Upper lobe of left lung (tissue), 6 donors: ENCODE data around the gene KCNAB2. TPM values are rescaled to one million over a fixed set of nuclear protein-coding genes. Genes with fewer than 3 reads are reported as not detected.

Source experiments
- ATAC-seq, 2 donors: fragments of 200-7000 bp; cut with Tn5 transposase; one replicate each; pipeline ENCODE4 v1.9.1; 2022; ENCODE audit warnings: mild to moderate bottlenecking in 2 of 2, moderate library complexity in 2 of 2; ENCODE audit not compliant: low FRiP score in 2 of 2
- DNase-seq, 2 donors: peaks; one replicate each; pipeline ENCODE4 v3.0.0-alpha.2; 2019 to 2020
- H3K27ac ChIP-seq, 4 donors: fragments of 200-600 bp; sonication (generic); one replicate each; pipeline ENCODE4 v1.5.1; 2016 to 2019
- H3K27me3 ChIP-seq, 4 donors: fragments of 200-600 bp; sonication (generic); one replicate each; pipeline ENCODE4 v1.5.1; 2017 to 2019
- H3K36me3 ChIP-seq, 4 donors: fragments of 200-600 bp; sonication (generic); one replicate each; pipeline ENCODE4 v1.5.1; 2016 to 2019
- H3K4me1 ChIP-seq, 4 donors: fragments of 200-600 bp; sonication (generic); one replicate each; pipeline ENCODE4 v1.5.1; 2018 to 2019
- H3K4me3 ChIP-seq, 4 donors: fragments of 200-600 bp; sonication (generic); one replicate each; pipeline ENCODE4 v1.5.1; 2017 to 2019; ENCODE audit warnings: mild to moderate bottlenecking in 2 of 4, moderate library complexity in 1 of 4
- H3K9me3 ChIP-seq, 4 donors: fragments of 200-600 bp; sonication (generic); one replicate each; pipeline ENCODE4 v1.5.1; 2018 to 2019
- CTCF ChIP-seq, 6 experiments: fragments of 450-650 bp in 4 of 6; fragments of 200-600 bp in 2 of 6; sonication (generic) in 2 of 6; IDR thresholded peaks; one replicate each; pipeline ENCODE4 v1.5.1; 2016 to 2019; ENCODE audit warnings: antibody characterized with exemption in 6 of 6
- EP300 ChIP-seq, 4 donors: sonication (generic); formaldehyde crosslinking; IDR thresholded peaks; one replicate each; pipeline ENCODE4 v1.5.1; 2017; ENCODE audit warnings: antibody characterized with exemption in 4 of 4, control low read depth in 2 of 4
- POLR2A ChIP-seq, 4 donors: fragments of 450-650 bp; IDR thresholded peaks; one replicate each; pipeline ENCODE4 v1.5.1; 2016 to 2017; ENCODE audit warnings: antibody characterized with exemption in 4 of 4, mild to moderate bottlenecking in 2 of 4
- POLR2AphosphoS5 ChIP-seq, 2 donors: sonication (generic); formaldehyde crosslinking; IDR thresholded peaks; one replicate each; pipeline ENCODE4 v1.5.1; 2017; ENCODE audit warnings: antibody characterized with exemption in 2 of 2
- WGBS, 2 donors: methylation state at CpG; one replicate each; pipeline ENCODE4 v1.1.5; 2017 to 2018; 5-methylcytosine and 5-hydroxymethylcytosine counted together
- total RNA-seq, 6 donors: library from RNA; depleted of rRNA in 4 of 6; stranded (reverse); fragments of >200 nt in 4 of 6; gene quantifications; one replicate each; pipeline versions ENCODE4 v1.1.0 to v1.2.1, GENCODE V29; 2016 to 2021
- donor health status: DM: no; HTN: no; CAD: no; lungs with moderate emphysema.
- donor health status: DM: no; HTN: yes; CAD: no; lungs with severe emphysema.

KCNAB2 gene
- total RNA-seq, 6 donors from 2014 or later = 36.9 to 129 (median 97.8) TPM

DNA sequence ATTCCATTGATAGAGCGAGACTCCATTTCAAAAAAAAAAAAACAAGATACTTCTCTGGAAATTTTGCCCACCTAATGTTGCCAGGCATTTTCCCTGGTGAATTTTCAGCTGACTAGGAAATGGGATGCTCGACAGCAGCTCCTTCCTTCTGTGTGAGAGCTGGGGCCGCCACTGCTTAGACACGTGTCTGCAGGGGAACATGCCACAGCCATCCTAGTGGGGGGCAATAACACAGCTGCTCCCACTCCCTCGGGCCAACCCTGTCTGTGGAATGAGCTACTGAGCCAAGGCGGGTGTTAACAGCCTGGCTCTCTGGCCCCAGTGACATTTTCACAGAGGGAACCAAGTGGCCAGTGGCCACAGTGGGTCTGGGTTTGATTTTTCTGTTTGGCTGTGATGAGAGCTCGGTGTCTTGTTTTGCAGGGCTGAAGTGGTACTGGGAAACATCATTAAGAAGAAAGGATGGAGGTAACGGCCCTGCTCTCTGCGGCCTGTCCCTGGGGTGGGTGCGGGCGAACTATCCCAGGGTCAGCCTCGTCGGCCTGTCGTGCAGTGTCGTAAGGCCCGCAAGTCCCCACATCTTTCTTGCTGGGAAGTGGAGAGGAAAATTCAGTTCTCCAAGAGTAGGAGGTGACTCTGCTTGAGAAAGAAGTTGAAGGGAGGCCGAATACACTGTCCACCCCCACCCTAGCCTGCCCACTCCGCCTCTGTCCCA is 39.2 kb downstream of the KCNAB2 start:
- ATAC-seq (no peak), DNase-seq (peak in 1 of 2 donors; percentile 45)
- Histone ChIP-seq H3K27me3 (no peaks in the 10 kb centered on the region), H3K36me3 (peaks cover 0 to 16% (median 2%) of the 10 kb centered on the region in 4 donors), H3K4me1 (no peaks in the 10 kb centered on the region), H3K9me3 (no peaks in the 10 kb centered on the region), H3K27ac (no peak overlapping the region), H3K4me3 (no peak overlapping the region)
- TF ChIP-seq POLR2A (IDR thresholded peaks at IDR 0.05) (no peak), EP300 (IDR thresholded peaks at IDR 0.05) (no peak), POLR2AphosphoS5 (IDR thresholded peaks at IDR 0.05) (no peak), CTCF (IDR thresholded peaks at IDR 0.05) (no peak)
- 88 to 90% methylated on average over 15 to 18 of the region's 18 CpGs for WGBS, 2 donors

GRCh38 chr1:6085666-6086065 is 40.0 kb downstream of the KCNAB2 start:
- WGBS, 2 donors = 91% methylated on average over 13 of the region's 13 CpGs; no CpG with 5 or more reads in 1 of the 2 donors

DNA sequence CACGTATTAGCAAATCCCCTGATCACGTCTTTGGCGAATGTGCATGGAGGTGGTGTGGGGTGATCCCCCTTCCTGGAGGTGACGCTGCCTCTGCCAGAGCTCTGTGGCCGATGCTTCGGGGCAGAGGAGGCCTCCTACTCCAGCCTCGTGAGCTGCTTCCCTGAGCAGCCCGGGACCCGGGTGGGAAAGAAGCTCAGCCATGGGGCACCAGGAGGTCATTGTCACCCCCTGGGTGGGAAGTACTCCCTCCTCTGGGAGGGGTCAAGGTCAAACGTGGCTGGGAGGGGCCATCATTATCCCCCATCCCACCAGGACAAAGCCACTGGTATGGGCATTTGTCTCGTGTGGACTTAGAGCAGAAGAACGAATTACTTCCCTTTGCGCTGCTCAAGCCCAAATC is 40.7 kb downstream of the KCNAB2 start:
- ATAC-seq (no peak), DNase-seq (peak in 1 of 2 donors; percentile 25)
- Histone ChIP-seq H3K27ac (no peak overlapping the region), H3K36me3 (peaks cover 0 to 22% (median 3%) of the 10 kb centered on the region in 4 donors), H3K27me3 (no peaks in the 10 kb centered on the region), H3K9me3 (no peaks in the 10 kb centered on the region), H3K4me3 (no peak overlapping the region), H3K4me1 (no peaks in the 10 kb centered on the region)
- 76 to 87% methylated on average over 8 to 13 of the region's 13 CpGs for WGBS, 2 donors
- no peak for TF ChIP-seq POLR2A (IDR thresholded peaks at IDR 0.05)
- no peak for TF ChIP-seq POLR2AphosphoS5 (IDR thresholded peaks at IDR 0.05)
- TF ChIP-seq EP300 (IDR thresholded peaks at IDR 0.05) = no peak
- TF ChIP-seq CTCF (IDR thresholded peaks at IDR 0.05) = no peak

More at GRCh38 chr1:6085666-6086065, 40.0 kb downstream of the KCNAB2 start:
- DNase-seq (peak in 1 of 2 donors; percentile 34), ATAC-seq (no peak)
- Histone ChIP-seq H3K27ac (no peak overlapping the region), H3K4me1 (no peaks in the 10 kb centered on the region), H3K9me3 (no peaks in the 10 kb centered on the region), H3K36me3 (peaks cover 0 to 22% (median 3%) of the 10 kb centered on the region in 4 donors), H3K27me3 (no peaks in the 10 kb centered on the region), H3K4me3 (no peak overlapping the region)
- TF ChIP-seq POLR2AphosphoS5 (IDR thresholded peaks at IDR 0.05) (no peak), CTCF (IDR thresholded peaks at IDR 0.05) (no peak)

- DNase-seq = peak in 1 of 2 donors; percentile 60
- no peaks in the 10 kb centered on the region for H3K9me3 ChIP-seq
- no peak for ATAC-seq
- no peak overlapping the region for H3K4me3 ChIP-seq
- H3K27ac ChIP-seq = no peak overlapping the region
- H3K4me1 ChIP-seq = no peaks in the 10 kb centered on the region
- 74 to 77% methylated on average over 15 of the region's 15 CpGs for WGBS, 2 donors
- TF ChIP-seq POLR2AphosphoS5 (IDR thresholded peaks at IDR 0.05) (no peak), CTCF (IDR thresholded peaks at IDR 0.05) (no peak), EP300 (IDR thresholded peaks at IDR 0.05) (no peak), POLR2A (IDR thresholded peaks at IDR 0.05) (no peak)
- H3K36me3 ChIP-seq = peaks cover 0 to 21% (median 3%) of the 10 kb centered on the region in 4 donors
- H3K27me3 ChIP-seq = no peaks in the 10 kb centered on the region
Observed at GRCh38 chr1:6086762-6087376, 41.2 kb downstream of the KCNAB2 start.
